BLaER1 (cell line): ENCODE data around the gene FMN2.
"Not testable (repeated sequence)": the region's sequence is repeated elsewhere in the genome, so short reads cannot be mapped to it uniquely, and the experiment has no call there.

Source experiments
- H3K27ac ChIP-seq: shearing (Covaris generic); formaldehyde crosslinking; 2 replicates; pipeline ENCODE4 v1.8.1; 2022
- H3K27me3 ChIP-seq: shearing (Covaris generic); formaldehyde crosslinking; 2 replicates; pipeline ENCODE4 v1.8.1; 2022
- H3K36me3 ChIP-seq: shearing (Covaris generic); formaldehyde crosslinking; 2 replicates; pipeline ENCODE4 v1.8.1; 2022
- H3K4me1 ChIP-seq: shearing (Covaris generic); formaldehyde crosslinking; 2 replicates; pipeline ENCODE4 v1.8.1; 2022
- H3K4me2 ChIP-seq: shearing (Covaris generic); formaldehyde crosslinking; 2 replicates; pipeline ENCODE4 v1.8.1; 2022
- H3K4me3 ChIP-seq: shearing (Covaris generic); formaldehyde crosslinking; 2 replicates; pipeline ENCODE4 v1.8.1; 2022
- H3K9ac ChIP-seq: shearing (Covaris generic); formaldehyde crosslinking; 2 replicates; pipeline ENCODE4 v1.8.1; 2022
- H3K9me3 ChIP-seq: shearing (Covaris generic); formaldehyde crosslinking; 2 replicates; pipeline ENCODE4 v1.8.1; 2022
- H4K20me1 ChIP-seq: shearing (Covaris generic); formaldehyde crosslinking; 2 replicates; pipeline ENCODE4 v1.8.1; 2022
- Cebpa-rat ChIP-seq: shearing (Covaris generic); IDR thresholded peaks from 2 replicates; pipeline ENCODE4 v1.8.1; 2022

Gene FMN2

GRCh38 chr1:240258910-240259309, 167.2 kb downstream of the FMN2 start:
- no peaks in the 10 kb centered on the region for H3K36me3 ChIP-seq
- no peak overlapping the region for H3K9ac ChIP-seq
- H3K4me2 ChIP-seq: no peak overlapping the region
- no peak overlapping the region for H3K27ac ChIP-seq
- H3K4me3 ChIP-seq: no peak overlapping the region
- no peak for TF ChIP-seq Cebpa-rat
- H4K20me1 ChIP-seq: no peaks in the 10 kb centered on the region
- no peaks in the 10 kb centered on the region for H3K27me3 ChIP-seq
- no peaks in the 10 kb centered on the region for H3K4me1 ChIP-seq
- H3K9me3 ChIP-seq: peaks cover 7% of the 10 kb centered on the region; the same call in 1 of the 2 replicates

GRCh38 chr1:240264494-240264893, 172.8 kb downstream of the FMN2 start:
- not testable (repeated sequence) for H3K4me2 ChIP-seq, H3K27me3 ChIP-seq, H3K4me3 ChIP-seq, H3K36me3 ChIP-seq, H3K9ac ChIP-seq, H3K4me1 ChIP-seq, H3K27ac ChIP-seq, H4K20me1 ChIP-seq, H3K9me3 ChIP-seq

- no peak overlapping the region for H3K9ac ChIP-seq
- no peaks in the 10 kb centered on the region for H3K27me3 ChIP-seq
- H3K27ac ChIP-seq: no peak overlapping the region
- no peaks in the 10 kb centered on the region for H4K20me1 ChIP-seq
- no peaks in the 10 kb centered on the region for H3K4me1 ChIP-seq
- H3K4me3 ChIP-seq: no peak overlapping the region
- no peaks in the 10 kb centered on the region for H3K9me3 ChIP-seq
- no peaks in the 10 kb centered on the region for H3K36me3 ChIP-seq
- TF ChIP-seq Cebpa-rat: no peak
- H3K4me2 ChIP-seq: no peak overlapping the region
Observed at GRCh38 chr1:240271081-240271480, 179.4 kb downstream of the FMN2 start.

GRCh38 chr1:240274569-240274968, 182.9 kb downstream of the FMN2 start:
- H3K9me3 ChIP-seq: no peaks in the 10 kb centered on the region
- H3K27me3 ChIP-seq: no peaks in the 10 kb centered on the region
- H3K4me3 ChIP-seq: no peak overlapping the region
- H3K27ac ChIP-seq: no peak overlapping the region
- no peaks in the 10 kb centered on the region for H4K20me1 ChIP-seq
- no peaks in the 10 kb centered on the region for H3K4me1 ChIP-seq
- H3K4me2 ChIP-seq: no peak overlapping the region
- H3K9ac ChIP-seq: no peak overlapping the region
- no peak for TF ChIP-seq Cebpa-rat
- no peaks in the 10 kb centered on the region for H3K36me3 ChIP-seq

- H3K4me1 ChIP-seq, H3K27ac ChIP-seq, H3K4me3 ChIP-seq, H3K27me3 ChIP-seq, H3K9me3 ChIP-seq, H3K36me3 ChIP-seq, H3K4me2 ChIP-seq, H4K20me1 ChIP-seq, H3K9ac ChIP-seq: not testable (repeated sequence)
Observed at GRCh38 chr1:240275219-240275618, 183.5 kb downstream of the FMN2 start.

GRCh38 chr1:240278082-240278481, 186.4 kb downstream of the FMN2 start:
- H3K9me3 ChIP-seq: no peaks in the 10 kb centered on the region
- no peaks in the 10 kb centered on the region for H3K36me3 ChIP-seq
- no peak overlapping the region for H3K9ac ChIP-seq
- TF ChIP-seq Cebpa-rat: no peak
- no peaks in the 10 kb centered on the region for H3K27me3 ChIP-seq
- H4K20me1 ChIP-seq: no peaks in the 10 kb centered on the region
- no peak overlapping the region for H3K27ac ChIP-seq
- H3K4me1 ChIP-seq: no peaks in the 10 kb centered on the region
- H3K4me3 ChIP-seq: no peak overlapping the region
- H3K4me2 ChIP-seq: no peak overlapping the region

GRCh38 chr1:240280560-240281322, 189.1 kb downstream of the FMN2 start:
- H3K4me1 ChIP-seq: no peaks in the 10 kb centered on the region
- H3K27me3 ChIP-seq: no peaks in the 10 kb centered on the region
- H3K9me3 ChIP-seq: no peaks in the 10 kb centered on the region
- H3K9ac ChIP-seq: no peak overlapping the region
- H3K4me3 ChIP-seq: no peak overlapping the region
- H3K27ac ChIP-seq: no peak overlapping the region
- no peak overlapping the region for H3K4me2 ChIP-seq
- no peak for TF ChIP-seq Cebpa-rat
- H4K20me1 ChIP-seq: no peaks in the 10 kb centered on the region
- H3K36me3 ChIP-seq: no peaks in the 10 kb centered on the region

- TF ChIP-seq Cebpa-rat: no peak
- no peaks in the 10 kb centered on the region for H3K27me3 ChIP-seq
- H3K27ac ChIP-seq: no peak overlapping the region
- H3K9ac ChIP-seq: no peak overlapping the region
- H3K4me3 ChIP-seq: no peak overlapping the region
- H3K4me2 ChIP-seq: no peak overlapping the region
- H4K20me1 ChIP-seq: no peaks in the 10 kb centered on the region
- no peaks in the 10 kb centered on the region for H3K36me3 ChIP-seq
- H3K4me1 ChIP-seq: no peaks in the 10 kb centered on the region
- H3K9me3 ChIP-seq: no peaks in the 10 kb centered on the region
Observed at GRCh38 chr1:240282061-240282830, 190.6 kb downstream of the FMN2 start.

GRCh38 chr1:240284656-240285414, 193.2 kb downstream of the FMN2 start:
- Histone ChIP-seq H3K9ac (no peak overlapping the region), H3K4me1 (no peaks in the 10 kb centered on the region), H3K9me3 (no peaks in the 10 kb centered on the region), H3K36me3 (no peaks in the 10 kb centered on the region), H3K27ac (no peak overlapping the region), H4K20me1 (no peaks in the 10 kb centered on the region), H3K27me3 (no peaks in the 10 kb centered on the region), H3K4me2 (no peak overlapping the region), H3K4me3 (no peak overlapping the region)
- no peak for TF ChIP-seq Cebpa-rat

GRCh38 chr1:240285540-240285939, 193.9 kb downstream of the FMN2 start:
- H3K27me3 ChIP-seq: no peaks in the 10 kb centered on the region
- H3K4me1 ChIP-seq: no peaks in the 10 kb centered on the region
- H3K4me3 ChIP-seq: no peak overlapping the region
- H3K9ac ChIP-seq: no peak overlapping the region
- no peaks in the 10 kb centered on the region for H4K20me1 ChIP-seq
- no peak overlapping the region for H3K27ac ChIP-seq
- no peaks in the 10 kb centered on the region for H3K9me3 ChIP-seq
- H3K4me2 ChIP-seq: no peak overlapping the region
- TF ChIP-seq Cebpa-rat: no peak
- no peaks in the 10 kb centered on the region for H3K36me3 ChIP-seq
